ENCODE results near the gene CNPPD1.
"Not testable (repeated sequence)": the region's sequence is repeated elsewhere in the genome, so short reads cannot be mapped to it uniquely, and the experiment has no call there.

The CNPPD1 gene

GRCh38 chr2:219207884-219208740 is 31.4 kb upstream of the CNPPD1 start:
- DNase-seq = no peak

GRCh38 chr2:219207134-219207883 is 30.6 kb upstream of the CNPPD1 start:
- no peak for DNase-seq

- peak; percentile 92 for DNase-seq
These were observed 29.8 kb upstream of the CNPPD1 start, which contains the start of gene ZFAND2B for GRCh38 chr2:219206328-219207133. TSS of gene ZFAND2B (plus strand) at chr2:219206782. CDS start at chr2:219206988, 206 bp downstream.

GRCh38 chr2:219205981-219206327 is 29.2 kb upstream of the CNPPD1 start:
- DNase-seq = no peak

- DNase-seq = no peak
These were observed 28.4 kb upstream of the CNPPD1 start for GRCh38 chr2:219205165-219205538.

- no peak for DNase-seq
These were observed 27.9 kb upstream of the CNPPD1 start for GRCh38 chr2:219204425-219205164.

- not testable (repeated sequence) for DNase-seq
These were observed 24.6 kb upstream of the CNPPD1 start for GRCh38 chr2:219201331-219201730.

GRCh38 chr2:219200502-219201326 is 24.0 kb upstream of the CNPPD1 start:
- DNase-seq = not testable (repeated sequence)

GRCh38 chr2:219199470-219200211 is 22.9 kb upstream of the CNPPD1 start:
- DNase-seq = no peak

- no peak for DNase-seq
These were observed 22.2 kb upstream of the CNPPD1 start for GRCh38 chr2:219198974-219199373.

- no peak for DNase-seq
These were observed 20.7 kb upstream of the CNPPD1 start for GRCh38 chr2:219197388-219197787.

GRCh38 chr2:219186754-219187456 is 10.2 kb upstream of the CNPPD1 start:
- DNase-seq = no peak

GRCh38 chr2:219184121-219184520 is 7.4 kb upstream of the CNPPD1 start:
- DNase-seq = no peak

GRCh38 chr2:219183151-219183772 is 6.5 kb upstream of the CNPPD1 start:
- DNase-seq = no peak

- no peak for DNase-seq
These were observed 5.8 kb upstream of the CNPPD1 start for GRCh38 chr2:219182331-219183150.

GRCh38 chr2:219181531-219181930 is 4.8 kb upstream of the CNPPD1 start:
- no peak for DNase-seq

- no peak for DNase-seq
These were observed 4.2 kb upstream of the CNPPD1 start for GRCh38 chr2:219180961-219181360.

GRCh38 chr2:219179601-219180465 is 3.1 kb upstream of the CNPPD1 start:
- DNase-seq = no peak

All from stimulated activated naive CD4-positive, alpha-beta T cell treated with Interleukin-2 at 50 U/mL for 16 hours (primary cell).